K562 (cell line): ENCODE data around the gene FAM53A. TPM values are rescaled to one million over a fixed set of nuclear protein-coding genes. Genes with fewer than 3 reads are reported as not detected.

ENCODE experiments used
- ATAC-seq: fragments of 200-7000 bp; cut with Tn5 transposase; 3 replicates; pipeline ENCODE4 v1.9.1; 2020; ENCODE audit warnings: moderate library complexity
- BruUV-seq: library from RNA; stranded (reverse); fragments of 400-500 nt; replicated peaks from 2 replicates; lab custom pipeline; 2021; lab: Mats Ljungman, UMichigan
- CTCF ChIA-PET: fragments of 300-600 bp; formaldehyde crosslinking; extraction: SDS; loops from one replicate; lab custom pipeline; 2021; ENCODE audit warnings: low intra/inter-chr PET ratio; lab: Yijun Ruan, JAX
- POLR2A ChIA-PET: fragments of 300-600, 350-650 bp; sonication (Branson Sonifier 250); formaldehyde crosslinking; extraction: SDS; loops from one replicate; lab custom pipeline; 2021; ENCODE audit warnings: antibody characterized with exemption, inconsistent platforms; lab: Yijun Ruan, JAX
- DNase-seq, 4 experiments: peaks; one replicate each; pipeline versions ENCODE4 v3.0.0 to v3.0.0-alpha.2; 2011 to 2018; ENCODE audit warnings: low spot score in 3 of 4, mixed read lengths in 3 of 4; ENCODE audit errors: extremely low read depth in 1 of 4
- FAIRE-seq: peaks from 2 replicates; lab custom pipeline; 2011; peaks lifted over from hg19 to GRCh38; lab: Jason Lieb, UNC
- H2AFZ ChIP-seq: 2 replicates; pipeline ENCODE4 v1.6.0; 2011; ENCODE audit warnings: low read depth, low read length, control low read depth, inconsistent platforms
- H3K27ac ChIP-seq: fragments of 200-600 bp; 3 replicates; pipeline ENCODE4 v1.8.0; 2011; ENCODE audit warnings: low read depth, mild to moderate bottlenecking, control low read depth, inconsistent platforms, low read length, moderate library complexity, mixed read lengths; ENCODE audit errors: extremely low read depth
- H3K27me3 ChIP-seq, 2 experiments: fragments of 300-600 bp in 1 of 2; 2 replicates in 1 of 2; 3 replicates in 1 of 2; pipeline versions ENCODE4 v1.6.0 to v1.8.0; 2011; ENCODE audit warnings: inconsistent platforms in 2 of 2, low read length in 2 of 2, mild to moderate bottlenecking in 1 of 2, mixed read lengths in 1 of 2, moderate library complexity in 1 of 2; ENCODE audit not compliant: control insufficient read depth in 2 of 2, insufficient read depth in 2 of 2
- H3K36me3 ChIP-seq: fragments of 300-600 bp; 3 replicates; pipeline ENCODE4 v1.8.0; 2011; ENCODE audit warnings: mild to moderate bottlenecking, low read length, inconsistent platforms; ENCODE audit not compliant: control insufficient read depth, insufficient read depth
- H3K4me1 ChIP-seq, 2 experiments: fragments of 200-600 bp in 1 of 2; replicated peaks in 1 of 2; 2 replicates in 1 of 2; 3 replicates in 1 of 2; pipeline versions ENCODE4 v1.5.1 to v1.8.0; 2011; ENCODE audit warnings: inconsistent platforms in 2 of 2, low read length in 2 of 2, mild to moderate bottlenecking in 1 of 2, mixed read lengths in 1 of 2, moderate library complexity in 1 of 2; ENCODE audit not compliant: control insufficient read depth in 2 of 2, insufficient read depth in 2 of 2
- H3K4me2 ChIP-seq: 2 replicates; pipeline ENCODE4 v1.6.1; 2011; ENCODE audit warnings: low read length, control low read depth, inconsistent platforms, mixed read lengths; ENCODE audit not compliant: insufficient read depth
- H3K4me3 ChIP-seq: fragments of 200-600 bp; sonication (generic), shearing (Covaris generic); 2 replicates; pipeline ENCODE4 v1.5.1; 2016; ENCODE audit warnings: control low read depth, inconsistent platforms
- H3K79me2 ChIP-seq: fragments of 200-600 bp; 3 replicates; pipeline ENCODE4 v1.8.0; 2011; ENCODE audit warnings: low read length, inconsistent platforms; ENCODE audit not compliant: control insufficient read depth, insufficient read depth
- H3K9ac ChIP-seq, 2 experiments: 2 replicates each; pipeline versions ENCODE4 v1.6.0 to v1.6.1; 2011; ENCODE audit warnings: low read depth in 2 of 2, low read length in 2 of 2, control low read depth in 1 of 2, inconsistent platforms in 1 of 2, mild to moderate bottlenecking in 1 of 2, mixed read lengths in 1 of 2; ENCODE audit not compliant: insufficient read depth in 1 of 2
- H3K9me1 ChIP-seq: one replicate; pipeline ENCODE4 v1.6.0; 2011; ENCODE audit warnings: inconsistent platforms, mild to moderate bottlenecking, low read length, moderate library complexity; ENCODE audit not compliant: control insufficient read depth, insufficient read depth
- H3K9me3 ChIP-seq: replicated peaks from 2 replicates; pipeline ENCODE4 v1.5.1; 2011; ENCODE audit warnings: low read depth, low read length, inconsistent platforms; ENCODE audit not compliant: control insufficient read depth, insufficient read depth
- H4K20me1 ChIP-seq: replicated peaks from 2 replicates; pipeline ENCODE4 v1.6.1; 2011; ENCODE audit warnings: low read length, inconsistent platforms, mixed read lengths; ENCODE audit not compliant: control insufficient read depth, insufficient read depth
- PCBP1 ChIP-seq: fragments of 200-400 bp; formaldehyde crosslinking; IDR thresholded peaks from 2 replicates; pipeline ENCODE4 v1.6.1; 2018; ENCODE audit warnings: mild to moderate bottlenecking, low read depth, low read length; ENCODE audit not compliant: poor library complexity, severe bottlenecking
- PHTF2 ChIP-seq: fragments of 250-450 bp; sonication (Bioruptor Pico); IDR thresholded peaks from 2 replicates; pipeline ENCODE4 v1.5.0; 2021; ENCODE audit warnings: mild to moderate bottlenecking
- RHOXF2B ChIP-seq: fragments of 250-450 bp; sonication (Bioruptor Pico); conservative IDR thresholded peaks from 2 replicates; pipeline ENCODE4 v1.5.1; 2021
- SRSF9 ChIP-seq: fragments of 200-400 bp; formaldehyde crosslinking; IDR thresholded peaks from 2 replicates; pipeline ENCODE4 v1.6.1; 2017; ENCODE audit warnings: low read depth, low read length, borderline replicate concordance
- ZC3H4 ChIP-seq: sonication (generic); formaldehyde crosslinking; IDR thresholded peaks from 2 replicates; pipeline ENCODE4 v1.9.0; 2021; ENCODE audit warnings: missing genetic modification reagents, borderline replicate concordance
- ZNF274 ChIP-seq: IDR thresholded peaks from 2 replicates; pipeline ENCODE4 v1.6.1; 2011; ENCODE audit warnings: low read depth, mild to moderate bottlenecking, low read length, moderate library complexity, borderline replicate concordance
- ZNF316 ChIP-seq: fragments of 450-650 bp; IDR thresholded peaks from 2 replicates; pipeline ENCODE4 v1.6.1; 2016
- ZNF551 ChIP-seq: fragments of 250-450 bp; sonication (Bioruptor Pico); IDR thresholded peaks from 2 replicates; pipeline ENCODE4 v1.5.0; 2021; ENCODE audit warnings: mild to moderate bottlenecking, moderate library complexity
- WGBS: fragments of 100-300 bp; shearing (Covaris generic); methylation state at CpG from one replicate; pipeline ENCODE4 v1.1.6; 2016; ENCODE audit warnings: low coverage, mixed read lengths; ENCODE audit not compliant: insufficient coverage; ENCODE audit errors: missing lambda C conversion rate; 5-methylcytosine and 5-hydroxymethylcytosine counted together
- in situ Hi-C: fragments of 300-500 bp; cut with MboI; formaldehyde crosslinking; loops from 4 replicates; pipeline ENCODE4 v1.15.0; 2018; ENCODE audit warnings: inconsistent platforms, mixed read lengths
- intact Hi-C: fragments of 100-400 bp; cut with micrococcal nuclease; formaldehyde crosslinking; loops from 2 replicates; pipeline ENCODE4 v1.14.2; 2022
- polyA plus RNA-seq, 8 experiments: library from polyadenylated mRNA; depleted of rRNA in 4 of 8; stranded (reverse) in 5 of 8; unstranded in 3 of 8; fragments of >200 nt; fragmentation: Nextera tagmentation in 2 of 8; fragmentation: Illumina TruSeq in 1 of 8; extraction: Ambion mirVana in 2 of 8; extraction: Trizol in 1 of 8; gene quantifications; 2 replicates each; pipeline versions ENCODE4 v1.2.1 to v1.2.3, GENCODE V29; 2011 to 2014; ENCODE audit warnings: inconsistent platforms in 1 of 8, missing spikeins in 1 of 8
- total RNA-seq, 7 experiments: library from RNA; depleted of rRNA in 6 of 7; stranded (reverse); fragments of >200 nt in 6 of 7; fragmentation: Illumina TruSeq in 2 of 7; extraction: Trizol in 2 of 7; gene quantifications; 2 replicates each; pipeline versions ENCODE4 v1.2.1 to v1.2.3, GENCODE V29; 2011 to 2021; ENCODE audit warnings: low replicate concordance in 1 of 7
- TF ChIP-seq, protein P1 (sequence below), 2 experiments: fragments of 450-650 bp in 1 of 2; IDR thresholded peaks; 2 replicates each; pipeline ENCODE4 v1.6.1; 2011 to 2017; ENCODE audit warnings: low read depth in 2 of 2, antibody characterized with exemption in 1 of 2, borderline replicate concordance in 1 of 2, low read length in 1 of 2, mild to moderate bottlenecking in 1 of 2, mixed read lengths in 1 of 2; ENCODE audit not compliant: control insufficient read depth in 1 of 2
- TF ChIP-seq, protein P2 (sequence below), 2 experiments: fragments of 450-650 bp in 1 of 2; sonication (generic) in 1 of 2; formaldehyde crosslinking; conservative IDR thresholded peaks; 2 replicates each; pipeline versions ENCODE4 v1.4.0 to v1.8.1; 2020 to 2022; ENCODE audit warnings: mild to moderate bottlenecking in 1 of 2, missing genetic modification reagents in 1 of 2
- TF ChIP-seq, protein P3 (sequence below): fragments of 250-450 bp; sonication (Bioruptor Pico); IDR thresholded peaks from 2 replicates; pipeline ENCODE4 v1.8.0; 2022; ENCODE audit warnings: inconsistent platforms, mild to moderate bottlenecking, moderate library complexity, borderline replicate concordance

Gene FAM53A
- total and polyA plus RNA-seq, 9 of the 15 experiments (the other 6 are each of a cell fraction or from before 2014, with no cell fraction given), result 0.53 to 2.7 (median 1.4) TPM; not detected in 2

DNA sequence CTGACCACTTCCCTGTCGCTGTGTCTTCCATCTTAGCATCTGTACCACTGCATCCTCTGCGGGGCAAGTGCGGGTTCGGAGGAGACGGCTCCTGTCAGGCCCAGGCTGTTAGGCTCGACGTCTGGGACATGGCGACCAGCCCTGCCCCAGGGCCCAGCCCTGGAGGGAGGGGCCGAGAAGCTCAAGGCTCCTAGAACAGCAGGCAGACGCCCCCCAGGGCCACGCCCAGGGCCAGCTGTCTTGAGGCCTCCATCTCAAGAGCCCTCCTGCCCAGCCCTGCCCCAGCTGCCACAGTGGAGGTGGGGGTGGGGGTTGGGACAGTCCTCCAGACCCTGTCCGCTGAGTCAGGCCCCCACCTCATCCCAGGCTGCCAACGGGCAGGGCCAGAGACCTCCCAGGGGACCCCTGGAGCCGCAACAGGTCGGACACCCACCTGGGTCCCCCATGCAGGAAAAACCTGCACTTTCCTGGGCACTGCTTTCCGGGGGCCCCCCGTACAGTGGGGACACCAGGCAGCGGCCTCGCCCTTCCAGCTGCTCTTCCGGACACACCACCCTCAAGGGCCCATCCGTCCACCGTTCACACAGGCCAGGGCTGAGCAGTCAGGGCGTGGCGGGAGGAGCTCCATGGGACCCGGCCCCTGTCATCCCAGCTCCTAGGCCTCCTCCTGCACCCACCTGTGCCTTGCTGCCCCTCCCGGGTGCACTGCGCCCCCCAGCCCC is 83.1 kb downstream of the FAM53A start:
- H3K9me3 ChIP-seq, result no peaks in the 10 kb centered on the region
- FAIRE-seq, result no peak
- H3K4me3 ChIP-seq, result no peak overlapping the region
- H3K4me1 ChIP-seq, result peaks cover 0 to 83% of the 10 kb centered on the region in 2 experiments; a peak in 2 of 5 replicates
- ATAC-seq, result no peak
- peaks cover 6% of the 10 kb centered on the region; the same call in 1 of the 2 replicates for H4K20me1 ChIP-seq
- no peak overlapping the region for H3K27ac ChIP-seq
- peak in 2 of 4 experiments; percentile 38 to 43 for DNase-seq
- no peak overlapping the region for H2AFZ ChIP-seq
- 0 out of 4 replicates have a peak overlapping the region, but pooled peaks of 1 of the 2 experiments have one; percentile 2 for H3K9ac ChIP-seq
- ChIA-PET POLR2A (interaction anchor here (0.6 kb wide), 2 partner anchors 108 to 1458 kb away, joined by 3 to 4 read pairs; no protein-coding TSS in a partner anchor), CTCF (no interaction called here)
- WGBS, result 10% methylated on average over 11 of the region's 27 CpGs
- no TSS peak for BruUV-seq
- in situ Hi-C loops, result no loop called here
- no peaks in the 10 kb centered on the region for H3K79me2 ChIP-seq
- H3K36me3 ChIP-seq, result no peaks in the 10 kb centered on the region
- H3K9me1 ChIP-seq, result no peaks in the 10 kb centered on the region
- H3K4me2 ChIP-seq, result no peak overlapping the region
- H3K27me3 ChIP-seq, result peaks cover 44 to 77% of the 10 kb centered on the region in 2 experiments
- TF ChIP-seq ZNF316 (no peak), RHOXF2B (CRISPR knock-in tag) (no peak), ZNF274 (no peak), ZNF551 (no peak), PCBP1 (no peak), SRSF9 (no peak), ZC3H4 (no peak), PHTF2 (CRISPR knock-in tag) (no peak)
- TF ChIP-seq, protein P1, sequence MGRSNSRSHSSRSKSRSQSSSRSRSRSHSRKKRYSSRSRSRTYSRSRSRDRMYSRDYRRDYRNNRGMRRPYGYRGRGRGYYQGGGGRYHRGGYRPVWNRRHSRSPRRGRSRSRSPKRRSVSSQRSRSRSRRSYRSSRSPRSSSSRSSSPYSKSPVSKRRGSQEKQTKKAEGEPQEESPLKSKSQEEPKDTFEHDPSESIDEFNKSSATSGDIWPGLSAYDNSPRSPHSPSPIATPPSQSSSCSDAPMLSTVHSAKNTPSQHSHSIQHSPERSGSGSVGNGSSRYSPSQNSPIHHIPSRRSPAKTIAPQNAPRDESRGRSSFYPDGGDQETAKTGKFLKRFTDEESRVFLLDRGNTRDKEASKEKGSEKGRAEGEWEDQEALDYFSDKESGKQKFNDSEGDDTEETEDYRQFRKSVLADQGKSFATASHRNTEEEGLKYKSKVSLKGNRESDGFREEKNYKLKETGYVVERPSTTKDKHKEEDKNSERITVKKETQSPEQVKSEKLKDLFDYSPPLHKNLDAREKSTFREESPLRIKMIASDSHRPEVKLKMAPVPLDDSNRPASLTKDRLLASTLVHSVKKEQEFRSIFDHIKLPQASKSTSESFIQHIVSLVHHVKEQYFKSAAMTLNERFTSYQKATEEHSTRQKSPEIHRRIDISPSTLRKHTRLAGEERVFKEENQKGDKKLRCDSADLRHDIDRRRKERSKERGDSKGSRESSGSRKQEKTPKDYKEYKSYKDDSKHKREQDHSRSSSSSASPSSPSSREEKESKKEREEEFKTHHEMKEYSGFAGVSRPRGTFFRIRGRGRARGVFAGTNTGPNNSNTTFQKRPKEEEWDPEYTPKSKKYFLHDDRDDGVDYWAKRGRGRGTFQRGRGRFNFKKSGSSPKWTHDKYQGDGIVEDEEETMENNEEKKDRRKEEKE (IDR thresholded peaks at IDR 0.05; ENCODE audit: borderline replicate concordance in 1 of 2, control insufficient read depth in 1 of 2, low read depth in 2 of 2, low read length in 1 of 2), result no peak
- TF ChIP-seq, protein P2, sequence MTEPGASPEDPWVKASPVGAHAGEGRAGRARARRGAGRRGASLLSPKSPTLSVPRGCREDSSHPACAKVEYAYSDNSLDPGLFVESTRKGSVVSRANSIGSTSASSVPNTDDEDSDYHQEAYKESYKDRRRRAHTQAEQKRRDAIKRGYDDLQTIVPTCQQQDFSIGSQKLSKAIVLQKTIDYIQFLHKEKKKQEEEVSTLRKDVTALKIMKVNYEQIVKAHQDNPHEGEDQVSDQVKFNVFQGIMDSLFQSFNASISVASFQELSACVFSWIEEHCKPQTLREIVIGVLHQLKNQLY (CRISPR knock-in tag; conservative IDR thresholded peaks at IDR 0.05), result no peak
- TF ChIP-seq, protein P3, sequence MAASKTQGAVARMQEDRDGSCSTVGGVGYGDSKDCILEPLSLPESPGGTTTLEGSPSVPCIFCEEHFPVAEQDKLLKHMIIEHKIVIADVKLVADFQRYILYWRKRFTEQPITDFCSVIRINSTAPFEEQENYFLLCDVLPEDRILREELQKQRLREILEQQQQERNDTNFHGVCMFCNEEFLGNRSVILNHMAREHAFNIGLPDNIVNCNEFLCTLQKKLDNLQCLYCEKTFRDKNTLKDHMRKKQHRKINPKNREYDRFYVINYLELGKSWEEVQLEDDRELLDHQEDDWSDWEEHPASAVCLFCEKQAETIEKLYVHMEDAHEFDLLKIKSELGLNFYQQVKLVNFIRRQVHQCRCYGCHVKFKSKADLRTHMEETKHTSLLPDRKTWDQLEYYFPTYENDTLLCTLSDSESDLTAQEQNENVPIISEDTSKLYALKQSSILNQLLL (CRISPR knock-in tag), result no peak
- intact Hi-C loops, result no loop called here
